Central memory CD8-positive, alpha-beta T cell (primary cell): ENCODE measurements around the gene KRT79.

ENCODE experiments used
- ATAC-seq: fragments of 150-1000 bp; cut with Tn5 transposase; replicated peaks from 2 replicates; pipeline ENCODE4 v1.10.0; 2022; ENCODE audit warnings: mild to moderate bottlenecking, moderate FRiP score, moderate number of reproducible peaks; ENCODE audit not compliant: poor library complexity, severe bottlenecking; ENCODE audit errors: extremely low read depth
- DNase-seq, 2 donors: peaks; one replicate each; pipeline ENCODE4 v3.0.0; 2021; ENCODE audit warnings: low spot score in 2 of 2
- H3K27ac Mint-ChIP-seq: one replicate; pipeline ENCODE4 v1.8.0; 2022; ENCODE audit warnings: low read depth, mild to moderate bottlenecking, moderate library complexity, mixed read lengths
- H3K27me3 Mint-ChIP-seq: one replicate; pipeline ENCODE4 v1.8.0; 2022; ENCODE audit warnings: mixed read lengths
- H3K36me3 Mint-ChIP-seq: one replicate; pipeline ENCODE4 v1.8.0; 2022; ENCODE audit warnings: mild to moderate bottlenecking, moderate library complexity, mixed read lengths; ENCODE audit not compliant: insufficient read depth
- H3K4me1 Mint-ChIP-seq: one replicate; pipeline ENCODE4 v1.8.0; 2022; ENCODE audit warnings: mixed read lengths
- H3K4me3 Mint-ChIP-seq: one replicate; pipeline ENCODE4 v1.8.0; 2022; ENCODE audit warnings: mild to moderate bottlenecking, moderate library complexity, mixed read lengths
- H3K9me3 Mint-ChIP-seq: one replicate; pipeline ENCODE4 v1.8.0; 2022; ENCODE audit warnings: mixed read lengths

KRT79 gene

GRCh38 chr12:52817699-52818238 is 16.3 kb downstream of the KRT79 start:
- no peaks in the 10 kb centered on the region for H3K36me3 Mint-ChIP-seq
- no peak overlapping the region for H3K27ac Mint-ChIP-seq
- DNase-seq, result no peak

GRCh38 chr12:52817003-52817698 is 17.0 kb downstream of the KRT79 start:
- peaks cover 13% of the 10 kb centered on the region for H3K4me1 Mint-ChIP-seq
- no peak overlapping the region for H3K27ac Mint-ChIP-seq
- ATAC-seq, result no peak
- peaks cover 39% of the 10 kb centered on the region for H3K27me3 Mint-ChIP-seq
- no peak overlapping the region for H3K4me3 Mint-ChIP-seq
- H3K36me3 Mint-ChIP-seq, result no peaks in the 10 kb centered on the region
- H3K9me3 Mint-ChIP-seq, result no peaks in the 10 kb centered on the region
- DNase-seq, result no peak

More at GRCh38 chr12:52817699-52818238, 16.3 kb downstream of the KRT79 start:
- ATAC-seq, result no peak
- Mint-ChIP-seq H3K4me3 (no peak overlapping the region), H3K27me3 (peaks cover 43% of the 10 kb centered on the region), H3K4me1 (peaks cover 13% of the 10 kb centered on the region), H3K9me3 (no peaks in the 10 kb centered on the region)

GRCh38 chr12:52815676-52816588 is 18.2 kb downstream of the KRT79 start:
- Mint-ChIP-seq H3K36me3 (no peaks in the 10 kb centered on the region), H3K27ac (no peak overlapping the region), H3K9me3 (no peaks in the 10 kb centered on the region), H3K4me1 (peaks cover 13% of the 10 kb centered on the region), H3K4me3 (no peak overlapping the region), H3K27me3 (peaks cover 39% of the 10 kb centered on the region)
- DNase-seq (no peak), ATAC-seq (no peak)

- Mint-ChIP-seq H3K27me3 (peaks cover 33% of the 10 kb centered on the region), H3K36me3 (no peaks in the 10 kb centered on the region), H3K9me3 (no peaks in the 10 kb centered on the region), H3K27ac (no peak overlapping the region), H3K4me1 (peaks cover 13% of the 10 kb centered on the region), H3K4me3 (no peak overlapping the region)
- no peak for DNase-seq
- ATAC-seq, result no peak
These were observed 18.9 kb downstream of the KRT79 start for GRCh38 chr12:52815161-52815560.

GRCh38 chr12:52814710-52815155 is 19.4 kb downstream of the KRT79 start:
- Mint-ChIP-seq H3K4me1 (peaks cover 13% of the 10 kb centered on the region), H3K27ac (no peak overlapping the region), H3K4me3 (no peak overlapping the region), H3K36me3 (no peaks in the 10 kb centered on the region), H3K27me3 (peaks cover 28% of the 10 kb centered on the region), H3K9me3 (no peaks in the 10 kb centered on the region)
- DNase-seq, result no peak
- no peak for ATAC-seq

GRCh38 chr12:52813885-52814709 is 20.0 kb downstream of the KRT79 start, which contains the start of gene KRT4:
Gene KRT4, minus strand, starts transcription at chr12:52814116. Its CDS starts 58 bp downstream, at chr12:52814058.
- ATAC-seq, result no peak
- Mint-ChIP-seq H3K27ac (no peak within 1 kb of the TSS), H3K4me3 (no peak within 1 kb of the TSS)

GRCh38 chr12:52813203-52813819 is 20.8 kb downstream of the KRT79 start:
- ATAC-seq (no peak), DNase-seq (no peak)
- Mint-ChIP-seq H3K4me3 (no peak overlapping the region), H3K27ac (no peak overlapping the region), H3K27me3 (peaks cover 21% of the 10 kb centered on the region), H3K36me3 (no peaks in the 10 kb centered on the region), H3K4me1 (peaks cover 12% of the 10 kb centered on the region), H3K9me3 (no peaks in the 10 kb centered on the region)

More at GRCh38 chr12:52813885-52814709, 20.0 kb downstream of the KRT79 start, which contains the start of gene KRT4:
- H3K27me3 Mint-ChIP-seq, result peaks cover 28% of the 10 kb centered on the region
- H3K36me3 Mint-ChIP-seq, result no peaks in the 10 kb centered on the region
- H3K9me3 Mint-ChIP-seq, result no peaks in the 10 kb centered on the region
- peaks cover 13% of the 10 kb centered on the region for H3K4me1 Mint-ChIP-seq
- DNase-seq, result no peak

- H3K27me3 Mint-ChIP-seq, result peaks cover 21% of the 10 kb centered on the region
These were observed 21.4 kb downstream of the KRT79 start for GRCh38 chr12:52812749-52813148.

GRCh38 chr12:52812073-52812400 is 22.1 kb downstream of the KRT79 start:
- Mint-ChIP-seq H3K9me3 (no peaks in the 10 kb centered on the region), H3K27me3 (peaks cover 21% of the 10 kb centered on the region), H3K27ac (no peak overlapping the region), H3K36me3 (no peaks in the 10 kb centered on the region), H3K4me1 (no peaks in the 10 kb centered on the region), H3K4me3 (no peak overlapping the region)
- no peak for ATAC-seq
- no peak for DNase-seq

More at GRCh38 chr12:52812749-52813148, 21.4 kb downstream of the KRT79 start:
- no peak for ATAC-seq
- H3K4me1 Mint-ChIP-seq, result peaks cover 6% of the 10 kb centered on the region
- no peaks in the 10 kb centered on the region for H3K36me3 Mint-ChIP-seq
- no peak for DNase-seq
- no peaks in the 10 kb centered on the region for H3K9me3 Mint-ChIP-seq
- no peak overlapping the region for H3K27ac Mint-ChIP-seq
- H3K4me3 Mint-ChIP-seq, result no peak overlapping the region

- ATAC-seq, result no peak
- H3K4me3 Mint-ChIP-seq, result no peak overlapping the region
These were observed 22.7 kb downstream of the KRT79 start for GRCh38 chr12:52811191-52812072.

GRCh38 chr12:52810554-52810953 is 23.6 kb downstream of the KRT79 start:
- H3K27me3 Mint-ChIP-seq, result peaks cover 20% of the 10 kb centered on the region
- DNase-seq (no peak), ATAC-seq (no peak)
- no peak overlapping the region for H3K27ac Mint-ChIP-seq
- no peaks in the 10 kb centered on the region for H3K36me3 Mint-ChIP-seq
- H3K9me3 Mint-ChIP-seq, result no peaks in the 10 kb centered on the region
- H3K4me3 Mint-ChIP-seq, result no peak overlapping the region
- no peaks in the 10 kb centered on the region for H3K4me1 Mint-ChIP-seq

More at GRCh38 chr12:52811191-52812072, 22.7 kb downstream of the KRT79 start:
- DNase-seq, result no peak
- no peaks in the 10 kb centered on the region for H3K4me1 Mint-ChIP-seq
- H3K27me3 Mint-ChIP-seq, result peaks cover 20% of the 10 kb centered on the region
- no peaks in the 10 kb centered on the region for H3K36me3 Mint-ChIP-seq
- no peak overlapping the region for H3K27ac Mint-ChIP-seq
- H3K9me3 Mint-ChIP-seq, result no peaks in the 10 kb centered on the region
